HG03521 (cell line): ENCODE results near the gene IL12A.
A peak's percentile ranks its signal among the peaks of the same experiment; 100 is the strongest.

ENCODE experiments used
- ATAC-seq: cut with Tn5 transposase; IDR thresholded peaks from one replicate; pipeline ENCODE4 v1.9.1; 2021; ENCODE audit warnings: mild to moderate bottlenecking, moderate library complexity; ENCODE audit not compliant: unreplicated experiment

Gene IL12A

GRCh38 chr3:160023476-160023875 lies 34.8 kb downstream of the IL12A start:
- no peak for ATAC-seq

DNA sequence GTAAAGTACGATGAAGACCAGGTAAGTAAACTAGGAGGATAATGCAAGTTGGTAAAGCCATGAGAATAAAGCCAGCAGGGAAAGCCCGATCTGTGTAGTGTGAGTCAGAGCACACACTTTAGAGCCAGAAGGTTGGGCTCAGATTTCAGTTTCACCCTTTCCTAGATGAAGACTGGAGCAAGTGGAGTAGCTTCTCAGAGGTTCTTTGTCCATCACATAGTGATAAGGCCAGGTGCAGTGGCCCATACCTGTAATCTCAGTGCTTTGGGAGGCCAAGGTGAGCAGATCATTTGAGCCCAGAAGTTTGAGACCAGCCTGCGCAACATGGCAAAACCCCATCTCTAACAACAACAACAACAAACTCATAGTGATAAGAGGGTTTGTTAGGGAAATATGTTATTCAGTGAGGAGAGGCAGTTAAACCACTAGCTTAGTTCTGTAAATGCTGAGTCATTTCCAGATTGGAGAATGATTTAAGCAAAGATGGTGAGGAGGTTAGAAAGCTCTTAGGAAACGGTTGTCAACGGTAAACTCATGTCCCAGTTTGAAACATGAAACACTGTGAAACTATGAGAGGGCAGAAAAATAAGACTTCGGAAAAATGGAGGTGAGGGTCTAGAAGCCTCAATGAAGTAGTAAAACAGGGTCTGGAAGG lies 39.0 kb downstream of the IL12A start:
- ATAC-seq = peak; percentile 73

GRCh38 chr3:160035757-160036156 lies 47.1 kb downstream of the IL12A start:
- no peak for ATAC-seq

GRCh38 chr3:160038862-160039562 lies 50.4 kb downstream of the IL12A start:
- no peak for ATAC-seq

DNA sequence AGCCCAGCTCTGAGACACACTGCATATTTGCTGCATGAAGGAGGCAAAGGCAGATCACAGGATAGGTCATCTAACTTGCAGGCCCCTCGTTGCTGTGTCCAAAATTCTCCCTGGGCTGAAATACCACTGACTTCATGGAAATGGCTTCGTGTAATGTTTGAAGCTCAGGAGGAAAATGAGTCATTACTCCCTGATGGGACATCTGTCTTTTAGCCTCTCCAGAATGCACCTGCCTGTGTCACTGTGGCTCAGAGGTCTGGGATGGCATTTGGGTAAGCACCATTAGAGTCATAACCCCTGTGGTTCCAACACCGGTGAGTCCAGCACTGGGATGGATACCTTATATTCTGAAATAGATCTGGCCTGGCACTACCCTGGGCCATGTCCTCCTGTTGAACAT lies 51.5 kb downstream of the IL12A start:
- no peak for ATAC-seq

- ATAC-seq = no peak
Observed at GRCh38 chr3:160041465-160041864, 52.8 kb downstream of the IL12A start.

- ATAC-seq = no peak
Observed at GRCh38 chr3:160044121-160044520, 55.5 kb downstream of the IL12A start.
